Activated naive CD8-positive, alpha-beta T cell (primary cell): ENCODE measurements around the gene SCD5.

Source experiments
- H3K27ac Mint-ChIP-seq: one replicate; pipeline ENCODE4 v1.8.0; 2021; ENCODE audit warnings: mixed read lengths
- H3K27me3 Mint-ChIP-seq: one replicate; pipeline ENCODE4 v1.8.0; 2021; ENCODE audit warnings: mixed read lengths
- H3K36me3 Mint-ChIP-seq: one replicate; pipeline ENCODE4 v1.8.0; 2021; ENCODE audit warnings: mixed read lengths
- H3K4me1 Mint-ChIP-seq: one replicate; pipeline ENCODE4 v1.8.0; 2021; ENCODE audit warnings: low read depth, mixed read lengths
- H3K4me3 Mint-ChIP-seq: one replicate; pipeline ENCODE4 v1.8.0; 2021; ENCODE audit warnings: mild to moderate bottlenecking, mixed read lengths
- H3K9me3 Mint-ChIP-seq: one replicate; pipeline ENCODE4 v1.8.0; 2021; ENCODE audit warnings: low read depth, mixed read lengths

Gene SCD5

DNA sequence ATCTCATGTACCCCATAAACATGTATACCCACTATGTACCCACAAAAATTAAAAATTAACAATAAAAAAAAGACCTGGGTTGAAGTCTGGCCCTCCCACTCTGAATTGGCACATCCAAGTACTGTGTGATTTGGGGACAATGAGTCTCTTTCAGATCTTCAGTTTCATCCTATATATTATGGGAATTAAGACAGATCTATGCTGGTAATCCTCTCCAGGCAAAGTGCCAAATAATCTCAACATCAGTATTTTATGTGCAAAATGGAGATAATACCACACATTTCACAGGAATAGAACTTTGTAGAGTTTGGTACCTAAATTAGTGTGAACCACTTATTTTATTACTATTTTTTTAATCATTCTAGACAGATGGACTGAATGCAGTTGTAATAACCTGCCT lies 11.0 kb upstream of the SCD5 start:
- no peaks in the 10 kb centered on the region for H3K4me1 Mint-ChIP-seq
- no peaks in the 10 kb centered on the region for H3K9me3 Mint-ChIP-seq
- no peaks in the 10 kb centered on the region for H3K36me3 Mint-ChIP-seq
- no peak overlapping the region for H3K4me3 Mint-ChIP-seq
- no peak overlapping the region for H3K27ac Mint-ChIP-seq
- H3K27me3 Mint-ChIP-seq, result no peaks in the 10 kb centered on the region

DNA sequence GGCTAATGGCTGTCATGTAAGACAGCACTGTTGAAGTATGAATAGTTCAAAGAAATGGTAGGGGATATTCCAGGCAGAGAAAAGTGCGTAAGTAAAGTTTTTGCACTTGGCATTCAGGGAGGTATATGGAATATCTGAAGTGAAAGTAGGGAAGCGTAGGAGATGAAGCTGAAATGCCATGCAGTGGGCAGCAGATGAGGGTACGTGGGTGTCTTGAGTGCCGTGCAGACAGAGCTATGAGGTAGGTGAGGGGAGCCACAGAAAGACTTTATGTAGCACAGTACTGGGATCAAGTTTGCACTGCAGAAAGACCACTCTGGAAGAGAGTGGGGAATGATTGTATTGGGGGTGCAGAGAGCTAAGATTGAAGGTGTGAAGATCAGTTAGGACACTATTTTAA lies 5.2 kb upstream of the SCD5 start:
- Mint-ChIP-seq H3K27me3 (peaks cover 8% of the 10 kb centered on the region), H3K4me1 (peaks cover 11% of the 10 kb centered on the region), H3K9me3 (no peaks in the 10 kb centered on the region), H3K4me3 (no peak overlapping the region), H3K36me3 (no peaks in the 10 kb centered on the region), H3K27ac (no peak overlapping the region)

DNA sequence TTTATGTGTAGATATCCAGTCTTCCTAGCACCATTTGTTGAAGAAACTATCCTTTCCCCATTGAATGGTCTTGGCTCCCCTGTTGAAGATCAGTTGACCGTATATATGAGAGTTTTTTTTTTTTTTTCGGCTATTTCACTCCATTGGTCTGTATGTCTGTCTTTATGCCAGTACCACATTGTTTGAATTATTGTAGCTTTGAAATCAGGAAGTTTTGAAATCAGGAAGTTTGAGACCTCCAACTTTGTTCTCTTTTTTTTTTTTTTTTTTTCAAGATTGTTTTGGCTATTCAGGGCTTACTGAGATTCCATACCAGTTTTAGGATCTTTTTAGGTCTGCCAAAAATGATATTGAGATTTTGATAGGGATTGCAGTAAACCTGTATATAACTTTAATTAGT lies 4.3 kb upstream of the SCD5 start:
- Mint-ChIP-seq H3K36me3 (no peaks in the 10 kb centered on the region), H3K4me3 (no peak overlapping the region)

DNA sequence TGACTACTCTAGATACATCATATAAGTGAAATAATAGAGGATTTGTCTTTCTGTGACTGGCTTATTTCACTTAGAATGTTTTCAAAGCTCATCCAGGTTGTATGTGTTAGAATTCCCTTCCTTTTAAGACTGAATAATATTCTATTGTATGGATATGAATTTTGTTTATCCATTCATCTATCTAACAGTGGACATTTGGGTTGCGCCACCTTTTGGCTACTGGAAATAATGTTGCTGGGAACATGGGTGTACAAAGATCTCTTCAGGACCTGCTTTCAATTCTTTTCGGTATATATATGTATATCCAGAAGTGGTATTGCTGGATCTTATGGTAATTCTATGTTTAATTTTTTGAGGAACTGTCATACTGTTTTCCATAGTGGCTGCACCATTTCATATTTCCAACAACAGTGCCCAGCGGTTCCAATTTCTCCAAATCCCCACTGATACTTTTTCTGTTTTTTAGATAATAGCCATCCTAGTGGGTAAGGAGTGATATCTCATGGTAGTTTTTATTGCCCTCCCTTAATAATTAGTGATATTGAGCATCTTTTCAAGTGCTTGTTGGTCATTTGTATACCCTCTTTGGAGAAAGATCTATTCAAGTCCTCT lies 3.4 kb upstream of the SCD5 start:
- Mint-ChIP-seq H3K27me3 (peaks cover 8% of the 10 kb centered on the region), H3K9me3 (no peaks in the 10 kb centered on the region), H3K4me3 (no peak overlapping the region), H3K27ac (no peak overlapping the region), H3K4me1 (peaks cover 17% of the 10 kb centered on the region), H3K36me3 (no peaks in the 10 kb centered on the region)

More for the DNA sequence above, 4.3 kb upstream of the SCD5 start:
- Mint-ChIP-seq H3K4me1 (peaks cover 11% of the 10 kb centered on the region), H3K9me3 (no peaks in the 10 kb centered on the region), H3K27me3 (peaks cover 8% of the 10 kb centered on the region), H3K27ac (no peak overlapping the region)

DNA sequence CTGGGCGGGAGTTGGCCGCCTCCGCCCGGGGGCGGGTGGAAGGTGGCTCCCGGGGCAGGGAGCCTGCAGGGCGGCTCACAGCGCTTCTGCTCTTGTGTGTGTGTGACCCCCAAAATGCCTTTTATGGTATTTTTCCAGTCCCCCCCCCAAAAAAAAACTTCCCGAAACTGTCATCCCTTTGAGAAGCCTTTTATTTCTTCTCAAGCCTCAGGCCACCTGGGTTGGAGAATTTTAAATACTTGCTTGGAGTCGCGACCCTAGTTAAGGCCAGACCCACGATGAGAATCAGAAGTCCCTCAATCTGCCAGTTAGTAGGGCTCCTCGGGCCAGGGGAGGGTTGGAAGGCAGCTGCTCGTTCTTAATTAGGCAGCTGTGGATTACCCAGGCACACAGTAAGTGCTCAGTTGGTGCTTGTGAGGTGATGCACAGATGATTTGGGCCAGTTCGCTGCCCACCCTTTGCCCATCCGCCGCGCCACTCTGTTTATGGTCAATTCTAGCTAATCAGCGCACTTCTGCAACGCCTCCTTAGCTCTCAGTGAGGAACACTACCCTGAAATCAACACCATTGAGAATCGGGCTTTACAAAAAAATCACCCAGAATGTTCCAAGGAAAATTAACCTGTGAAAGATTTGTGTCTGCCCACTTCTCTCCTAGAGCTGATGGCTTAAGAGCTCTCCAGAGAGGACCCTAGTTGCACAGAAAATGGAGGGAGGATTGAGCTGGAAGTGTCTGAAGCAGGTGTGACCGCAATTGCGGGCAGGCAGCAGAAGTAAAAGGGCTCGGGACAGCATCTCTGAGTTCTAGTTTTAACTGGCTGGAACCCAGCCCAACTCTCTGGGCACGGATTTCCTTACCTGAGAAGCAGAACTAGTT lies 648 bp upstream of the SCD5 start:
- Mint-ChIP-seq H3K36me3 (no peaks in the 10 kb centered on the region), H3K4me1 (peaks cover 19% of the 10 kb centered on the region), H3K27me3 (peaks cover 11% of the 10 kb centered on the region), H3K27ac (no peak overlapping the region), H3K9me3 (no peaks in the 10 kb centered on the region), H3K4me3 (peak overlapping the region; percentile 85)

DNA sequence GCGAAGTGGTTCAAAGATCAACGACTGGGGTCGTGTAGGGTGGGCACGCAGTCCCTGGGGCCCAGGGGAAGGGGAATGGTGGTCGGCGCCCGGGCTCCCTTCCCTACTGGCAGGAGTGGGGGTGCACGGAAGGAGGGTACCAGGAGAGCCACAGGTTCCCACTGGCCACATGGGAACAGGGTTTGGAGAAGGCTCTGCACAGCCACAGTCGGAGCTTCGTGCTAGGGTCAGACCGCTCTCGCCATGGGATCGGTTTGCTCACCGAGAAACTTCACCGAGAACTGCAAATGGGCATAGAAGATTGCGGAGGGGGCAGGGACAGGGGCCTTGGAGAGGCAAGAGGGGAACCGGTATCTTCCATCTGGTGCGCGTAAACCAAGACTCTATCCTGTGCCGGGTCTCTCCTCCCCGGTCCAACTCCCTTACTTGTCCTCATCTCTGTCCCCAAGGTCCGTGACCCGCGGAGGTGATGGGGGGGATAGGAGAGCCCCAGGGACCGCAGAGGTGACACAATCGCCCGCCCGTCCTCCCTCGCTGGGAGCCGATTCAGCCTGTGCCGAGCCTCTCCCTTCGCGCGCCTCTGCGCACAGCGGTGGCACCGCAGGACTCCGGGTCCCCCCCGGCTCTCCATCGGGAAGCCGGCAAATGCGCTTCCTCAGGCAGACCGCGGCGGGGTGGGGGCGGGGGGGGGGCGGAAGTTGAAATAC lies 1.0 kb downstream of the SCD5 start:
- Mint-ChIP-seq H3K27me3 (peaks cover 11% of the 10 kb centered on the region), H3K4me3 (peak overlapping the region; percentile 85)

DNA sequence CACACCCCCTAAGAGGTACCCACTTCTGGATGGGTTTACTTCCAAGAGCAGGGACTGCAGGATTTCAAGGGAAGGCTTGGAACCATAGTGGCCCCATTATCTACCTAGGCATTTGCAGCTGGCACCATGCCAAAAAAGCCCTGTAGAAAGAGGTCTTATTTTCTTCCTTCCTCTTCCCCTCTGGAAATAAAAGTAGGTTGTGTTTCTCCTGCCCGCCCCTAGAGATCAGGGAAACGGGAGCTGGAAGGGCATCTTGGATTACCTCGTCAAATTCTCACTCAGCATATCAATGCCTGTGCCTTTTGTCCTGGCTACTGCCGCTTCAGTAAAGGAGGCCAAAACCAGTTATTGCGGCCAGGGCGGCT lies 1.6 kb downstream of the SCD5 start:
- Mint-ChIP-seq H3K27ac (no peak overlapping the region), H3K27me3 (peaks cover 11% of the 10 kb centered on the region), H3K9me3 (no peaks in the 10 kb centered on the region), H3K36me3 (no peaks in the 10 kb centered on the region), H3K4me3 (peak overlapping the region; percentile 85), H3K4me1 (peaks cover 19% of the 10 kb centered on the region)

More for the DNA sequence above, 1.0 kb downstream of the SCD5 start:
- no peak overlapping the region for H3K27ac Mint-ChIP-seq
- H3K36me3 Mint-ChIP-seq, result no peaks in the 10 kb centered on the region
- no peaks in the 10 kb centered on the region for H3K9me3 Mint-ChIP-seq
- peaks cover 19% of the 10 kb centered on the region for H3K4me1 Mint-ChIP-seq

DNA sequence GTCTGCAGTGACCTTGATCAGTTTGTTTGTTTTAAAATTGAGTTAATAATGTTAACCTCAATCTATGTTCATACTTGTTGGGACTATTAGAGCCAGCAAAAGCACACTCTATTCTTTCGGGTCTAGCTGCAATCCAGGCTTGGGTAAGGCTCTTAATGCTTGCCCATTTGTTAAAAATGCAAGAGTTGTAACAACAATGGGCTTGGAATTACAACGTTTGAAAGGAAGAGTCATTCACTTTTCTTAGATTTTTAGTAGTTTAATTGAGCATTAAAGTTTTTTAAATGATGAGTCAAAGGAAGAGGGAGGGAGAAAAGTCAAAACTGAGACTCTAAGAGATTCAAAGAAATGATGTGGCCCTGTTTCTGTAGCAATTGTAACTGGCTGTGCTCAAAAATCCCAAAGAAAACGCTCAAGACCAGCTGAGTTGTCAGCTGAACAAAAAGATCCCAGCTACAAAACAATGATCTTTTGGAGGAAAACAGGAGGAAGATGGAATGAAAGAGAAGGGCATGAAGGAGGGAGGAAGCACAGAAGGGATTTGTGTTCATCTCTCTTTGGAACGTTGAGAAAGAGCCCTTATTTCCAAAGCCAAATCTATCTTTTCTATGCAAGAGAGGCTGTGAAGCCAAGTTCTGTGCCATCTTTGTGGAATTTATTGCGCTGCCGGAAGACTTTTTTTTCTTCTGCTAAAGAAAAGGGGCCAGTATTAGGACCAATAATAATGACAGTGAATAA lies 5.5 kb downstream of the SCD5 start:
- Mint-ChIP-seq H3K4me1 (peaks cover 8% of the 10 kb centered on the region), H3K36me3 (no peaks in the 10 kb centered on the region), H3K9me3 (no peaks in the 10 kb centered on the region), H3K27ac (no peak overlapping the region), H3K27me3 (peaks cover 4% of the 10 kb centered on the region), H3K4me3 (no peak overlapping the region)

DNA sequence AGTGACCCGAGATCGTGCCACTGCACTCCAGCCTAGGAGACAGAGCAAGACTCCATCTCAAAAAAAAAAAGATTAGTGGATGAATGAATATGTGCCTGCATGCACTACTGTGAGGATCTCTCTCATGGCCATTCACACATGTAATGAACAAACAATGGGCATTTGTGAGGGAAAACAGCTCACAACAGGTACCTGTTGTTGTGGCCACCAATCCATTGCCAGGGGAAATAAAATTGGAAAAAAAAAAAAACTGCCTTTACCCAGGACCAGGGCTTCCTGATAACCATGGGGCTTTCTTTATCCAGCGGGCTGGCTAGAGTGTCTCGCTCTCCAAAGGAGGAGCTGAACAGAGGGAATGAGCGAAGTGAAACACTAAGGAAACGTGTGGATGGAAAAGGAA lies 7.4 kb downstream of the SCD5 start:
- Mint-ChIP-seq H3K4me3 (no peak overlapping the region), H3K36me3 (no peaks in the 10 kb centered on the region), H3K27me3 (peaks cover 2% of the 10 kb centered on the region), H3K27ac (no peak overlapping the region), H3K9me3 (no peaks in the 10 kb centered on the region), H3K4me1 (no peaks in the 10 kb centered on the region)

DNA sequence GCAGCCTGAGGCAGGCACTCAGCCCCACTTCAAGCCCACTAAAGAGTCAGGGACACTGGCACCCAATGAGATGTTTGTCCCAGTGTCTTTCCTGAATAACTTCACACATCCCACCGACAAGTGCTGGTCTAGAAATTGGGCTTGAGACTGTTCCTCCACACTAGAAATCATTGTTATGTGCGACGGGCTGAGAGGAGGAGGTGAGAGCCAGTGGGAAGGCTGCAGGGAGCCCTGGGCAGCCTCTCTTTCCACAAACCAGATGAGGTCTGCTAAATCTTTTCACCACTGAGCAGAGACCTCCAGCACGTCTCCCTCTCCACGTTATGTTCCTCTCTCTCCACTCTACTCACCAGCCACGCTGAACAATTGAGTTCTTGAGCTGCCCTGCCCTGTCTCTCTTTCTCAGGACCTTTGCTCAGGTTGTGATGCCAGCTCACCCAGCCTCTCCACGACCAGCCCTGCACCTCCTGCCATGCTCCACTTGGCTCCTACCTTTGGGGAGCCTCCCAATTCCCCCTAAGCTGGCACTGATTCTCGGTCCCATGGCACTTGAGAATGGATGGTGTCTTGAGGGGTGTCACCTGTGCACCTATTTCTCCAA lies 8.4 kb downstream of the SCD5 start:
- H3K36me3 Mint-ChIP-seq, result no peaks in the 10 kb centered on the region
- peaks cover 2% of the 10 kb centered on the region for H3K27me3 Mint-ChIP-seq
- H3K4me3 Mint-ChIP-seq, result no peak overlapping the region
- H3K4me1 Mint-ChIP-seq, result no peaks in the 10 kb centered on the region
- no peaks in the 10 kb centered on the region for H3K9me3 Mint-ChIP-seq
- H3K27ac Mint-ChIP-seq, result no peak overlapping the region

DNA sequence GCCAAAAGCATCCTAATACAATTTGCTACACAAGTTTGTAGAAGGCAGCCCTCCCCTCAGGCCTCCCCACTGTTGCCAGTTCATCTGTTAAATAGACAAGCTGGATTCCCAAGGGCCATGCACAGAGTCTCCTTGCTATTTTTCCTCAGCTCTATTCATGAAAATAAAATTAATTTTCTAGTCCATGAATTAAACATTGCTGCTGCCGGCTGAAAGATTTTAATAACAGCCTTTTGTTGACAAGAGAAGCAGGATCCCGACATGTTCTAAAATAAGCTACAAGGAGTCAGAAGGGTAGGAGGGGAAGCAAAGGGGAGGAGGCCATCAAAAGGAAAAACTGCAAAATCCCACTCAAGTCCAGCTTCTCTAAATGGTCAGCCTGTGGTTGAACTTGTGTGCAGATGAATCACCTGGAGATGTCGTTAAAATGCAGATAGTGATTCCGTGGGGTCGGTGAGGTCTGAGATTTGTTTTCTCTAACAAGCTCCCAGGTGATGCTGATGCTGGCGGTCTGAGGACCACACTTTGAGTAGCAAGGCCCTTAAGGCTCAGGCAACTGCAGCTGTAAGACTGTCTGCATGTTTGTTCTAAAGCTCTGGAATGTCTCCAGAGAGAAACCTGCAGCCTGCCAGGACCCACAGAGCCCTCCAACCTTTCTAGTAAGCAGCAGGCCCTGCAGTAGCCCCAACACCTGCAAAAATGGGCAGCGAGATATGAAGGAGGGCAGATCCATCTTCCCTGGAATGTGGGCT lies 9.4 kb downstream of the SCD5 start:
- Mint-ChIP-seq H3K27ac (no peak overlapping the region), H3K4me1 (no peaks in the 10 kb centered on the region), H3K27me3 (no peaks in the 10 kb centered on the region), H3K9me3 (no peaks in the 10 kb centered on the region), H3K4me3 (no peak overlapping the region), H3K36me3 (no peaks in the 10 kb centered on the region)

DNA sequence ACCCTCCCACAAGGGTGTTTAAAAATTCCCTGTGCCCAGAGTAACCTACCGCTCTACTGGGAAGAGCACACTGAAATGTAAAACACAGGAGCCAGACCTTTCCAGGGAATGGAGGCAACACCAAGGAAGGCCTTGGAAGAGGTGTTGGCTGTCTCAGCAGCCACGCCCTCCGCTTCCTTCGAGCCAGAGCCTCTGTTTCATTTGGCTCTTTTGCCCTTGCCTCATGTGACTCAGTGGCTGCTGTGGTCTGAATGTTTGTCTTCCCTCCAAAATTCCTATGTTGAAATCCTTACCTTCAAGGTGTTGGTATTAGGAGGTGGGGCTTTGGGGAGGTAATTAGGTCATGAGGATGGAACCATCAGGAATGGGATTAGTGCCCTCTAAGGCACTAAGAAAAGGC lies 11.3 kb downstream of the SCD5 start:
- no peak overlapping the region for H3K4me3 Mint-ChIP-seq
- H3K27ac Mint-ChIP-seq, result no peak overlapping the region
- H3K27me3 Mint-ChIP-seq, result no peaks in the 10 kb centered on the region
- no peaks in the 10 kb centered on the region for H3K4me1 Mint-ChIP-seq
- H3K36me3 Mint-ChIP-seq, result no peaks in the 10 kb centered on the region
- H3K9me3 Mint-ChIP-seq, result no peaks in the 10 kb centered on the region

DNA sequence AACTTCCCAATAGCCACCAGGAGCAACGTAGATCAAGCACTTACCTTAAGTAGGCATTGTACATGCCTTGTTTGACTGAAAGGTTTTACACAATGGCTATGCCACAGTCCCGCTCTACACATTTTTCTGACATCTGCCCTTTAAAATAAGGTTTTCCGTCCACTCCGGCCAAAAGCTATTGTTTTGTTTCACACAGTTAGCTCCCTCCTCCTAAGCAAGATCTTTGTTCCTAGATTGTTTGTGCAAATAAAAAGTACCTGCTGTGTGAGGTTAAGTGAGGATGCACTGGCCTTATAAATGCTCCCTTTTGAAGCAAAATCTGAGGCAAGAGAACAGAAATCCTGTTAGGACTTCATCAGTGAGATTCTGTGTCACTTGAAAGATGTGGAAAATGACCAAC lies 11.8 kb downstream of the SCD5 start:
- no peaks in the 10 kb centered on the region for H3K4me1 Mint-ChIP-seq
- H3K36me3 Mint-ChIP-seq, result no peaks in the 10 kb centered on the region
- H3K9me3 Mint-ChIP-seq, result no peaks in the 10 kb centered on the region
- no peak overlapping the region for H3K4me3 Mint-ChIP-seq
- H3K27ac Mint-ChIP-seq, result no peak overlapping the region
- H3K27me3 Mint-ChIP-seq, result no peaks in the 10 kb centered on the region
